EL (cell line): ENCODE measurements around the gene EIF4B.
"Not testable (repeated sequence)": the region's sequence is repeated elsewhere in the genome, so short reads cannot be mapped to it uniquely, and the experiment has no call there.

ENCODE experiments used
- DNase-seq: peaks from one replicate; pipeline ENCODE4 v3.0.0-alpha.2; 2016

EIF4B gene

GRCh38 chr12:53005986-53006809 is at the start of gene EIF4B:
Gene EIF4B (plus strand): TSS chr12:53006456. CDS start chr12:53006484, 28 bp downstream.
- peak; percentile 100 for DNase-seq

- DNase-seq: no peak
These were observed 49.3 kb upstream of the EIF4B start for GRCh38 chr12:52956987-52957386.

GRCh38 chr12:52964556-52965336 is 41.5 kb upstream of the EIF4B start:
- no peak for DNase-seq

GRCh38 chr12:52965337-52965731 is 40.9 kb upstream of the EIF4B start:
- DNase-seq: no peak

GRCh38 chr12:52969166-52969795 is 37.0 kb upstream of the EIF4B start:
- no peak for DNase-seq

- no peak for DNase-seq
These were observed 36.3 kb upstream of the EIF4B start for GRCh38 chr12:52969828-52970569.

GRCh38 chr12:52971679-52972329 is 34.5 kb upstream of the EIF4B start:
- DNase-seq: peak; percentile 84

- DNase-seq: peak; percentile 57
These were observed 31.1 kb upstream of the EIF4B start for GRCh38 chr12:52975204-52975603.

- DNase-seq: peak; percentile 78
These were observed 30.3 kb upstream of the EIF4B start for GRCh38 chr12:52975820-52976573.

- DNase-seq: peak; percentile 89
These were observed 29.6 kb upstream of the EIF4B start for GRCh38 chr12:52976574-52977071.

- peak; percentile 29 for DNase-seq
These were observed 29.1 kb upstream of the EIF4B start for GRCh38 chr12:52977170-52977569.

- no peak for DNase-seq
These were observed 26.1 kb upstream of the EIF4B start for GRCh38 chr12:52980096-52980649.

- DNase-seq: peak; percentile 92
These were observed 25.4 kb upstream of the EIF4B start for GRCh38 chr12:52980650-52981423.

GRCh38 chr12:52984136-52984535 is 22.1 kb upstream of the EIF4B start:
- DNase-seq: no peak

- no peak for DNase-seq
These were observed 17.4 kb upstream of the EIF4B start for GRCh38 chr12:52988898-52989297.

- DNase-seq: peak; percentile 53
These were observed 16.1 kb upstream of the EIF4B start for GRCh38 chr12:52990206-52990605.

GRCh38 chr12:52992240-52992639 is 14.0 kb upstream of the EIF4B start:
- DNase-seq: not testable (repeated sequence)

GRCh38 chr12:52992699-52993557 is 13.3 kb upstream of the EIF4B start:
- peak; percentile 71 for DNase-seq

- DNase-seq: no peak
These were observed 12.7 kb upstream of the EIF4B start for GRCh38 chr12:52993558-52993869.
